GM06990 (cell line): Measurements from ENCODE around the gene ZFP1.

Source experiments
- DNase-seq: peaks from one replicate; pipeline ENCODE4 v3.0.0-alpha.2; 2011; ENCODE audit not compliant: insufficient read length; ENCODE audit errors: extremely low read depth
- H3K27me3 ChIP-seq: replicated peaks from 2 replicates; pipeline ENCODE4 v1.6.0; 2011; ENCODE audit warnings: low read length; ENCODE audit not compliant: control insufficient read depth, insufficient read depth
- H3K36me3 ChIP-seq: 2 replicates; pipeline ENCODE4 v1.5.1; 2011; ENCODE audit warnings: low read length; ENCODE audit not compliant: control insufficient read depth, insufficient read depth
- H3K4me3 ChIP-seq: replicated peaks from 2 replicates; pipeline ENCODE4 v1.5.1; 2011; ENCODE audit warnings: low read depth, mild to moderate bottlenecking, control low read depth, low read length
- TF ChIP-seq, protein P1 (sequence below): IDR thresholded peaks from 2 replicates; pipeline ENCODE4 v1.5.1; 2011; ENCODE audit warnings: low read length, control low read depth, mild to moderate bottlenecking, inconsistent platforms; ENCODE audit not compliant: insufficient read depth, poor library complexity, severe bottlenecking

The ZFP1 gene

GRCh38 chr16:75138636-75139035, 9.7 kb upstream of the ZFP1 start:
- H3K27me3 ChIP-seq: no peaks in the 10 kb centered on the region; the same call in 1 of the 2 replicates
- H3K4me3 ChIP-seq: no peak overlapping the region
- no peak for DNase-seq
- TF ChIP-seq, protein P1, sequence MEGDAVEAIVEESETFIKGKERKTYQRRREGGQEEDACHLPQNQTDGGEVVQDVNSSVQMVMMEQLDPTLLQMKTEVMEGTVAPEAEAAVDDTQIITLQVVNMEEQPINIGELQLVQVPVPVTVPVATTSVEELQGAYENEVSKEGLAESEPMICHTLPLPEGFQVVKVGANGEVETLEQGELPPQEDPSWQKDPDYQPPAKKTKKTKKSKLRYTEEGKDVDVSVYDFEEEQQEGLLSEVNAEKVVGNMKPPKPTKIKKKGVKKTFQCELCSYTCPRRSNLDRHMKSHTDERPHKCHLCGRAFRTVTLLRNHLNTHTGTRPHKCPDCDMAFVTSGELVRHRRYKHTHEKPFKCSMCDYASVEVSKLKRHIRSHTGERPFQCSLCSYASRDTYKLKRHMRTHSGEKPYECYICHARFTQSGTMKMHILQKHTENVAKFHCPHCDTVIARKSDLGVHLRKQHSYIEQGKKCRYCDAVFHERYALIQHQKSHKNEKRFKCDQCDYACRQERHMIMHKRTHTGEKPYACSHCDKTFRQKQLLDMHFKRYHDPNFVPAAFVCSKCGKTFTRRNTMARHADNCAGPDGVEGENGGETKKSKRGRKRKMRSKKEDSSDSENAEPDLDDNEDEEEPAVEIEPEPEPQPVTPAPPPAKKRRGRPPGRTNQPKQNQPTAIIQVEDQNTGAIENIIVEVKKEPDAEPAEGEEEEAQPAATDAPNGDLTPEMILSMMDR: no peak
- H3K36me3 ChIP-seq: no peaks in the 10 kb centered on the region

DNA sequence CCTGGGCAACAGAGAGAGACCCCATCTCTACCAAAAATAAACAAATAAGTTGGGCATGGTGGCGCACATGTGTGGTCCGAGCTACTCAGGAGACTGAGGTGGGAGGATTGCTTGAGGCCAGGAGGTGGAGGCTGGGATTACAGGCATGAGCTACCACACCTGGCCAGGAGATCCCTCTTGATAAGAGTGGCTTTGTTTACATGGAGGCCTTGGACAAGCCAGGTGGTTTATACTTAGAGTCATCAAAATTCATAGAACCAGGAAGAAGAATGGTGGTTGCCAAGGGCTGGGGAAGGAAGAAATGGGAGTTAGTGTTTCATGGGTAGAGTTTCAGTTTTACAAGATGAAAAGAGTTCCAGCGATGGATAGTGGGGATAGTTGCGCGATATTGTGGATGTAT, 8.8 kb upstream of the ZFP1 start:
- Histone ChIP-seq H3K36me3 (no peaks in the 10 kb centered on the region), H3K4me3 (no peak overlapping the region), H3K27me3 (no peaks in the 10 kb centered on the region; the same call in 1 of the 2 replicates)
- no peak for DNase-seq
- TF ChIP-seq, protein P1: no peak

DNA sequence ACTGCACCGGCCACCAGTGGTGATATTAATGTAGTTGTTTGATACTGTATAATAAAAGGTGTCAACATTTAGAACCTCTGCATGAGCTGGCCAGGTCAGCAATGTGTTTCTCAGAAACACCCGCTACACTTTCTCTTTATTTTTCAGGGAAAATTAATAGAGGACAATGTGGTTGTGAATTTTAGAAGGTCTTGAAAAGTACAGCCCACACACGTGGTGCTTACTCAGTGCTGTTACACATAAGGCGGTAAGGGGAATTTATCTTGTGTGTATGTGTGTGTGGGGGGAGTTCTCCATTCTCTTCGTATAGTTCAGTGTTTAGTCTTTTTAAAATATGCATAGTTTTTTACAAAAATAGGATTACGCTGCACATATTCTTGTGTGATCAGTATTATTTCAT, 4.4 kb upstream of the ZFP1 start:
- TF ChIP-seq, protein P1: no peak
- H3K27me3 ChIP-seq: no peaks in the 10 kb centered on the region
- H3K36me3 ChIP-seq: no peaks in the 10 kb centered on the region
- H3K4me3 ChIP-seq: no peak overlapping the region
- no peak for DNase-seq

GRCh38 chr16:75147968-75148310, 385 bp upstream of the ZFP1 start:
- TF ChIP-seq, protein P1: no peak
- no peak for DNase-seq
- Histone ChIP-seq H3K27me3 (no peaks in the 10 kb centered on the region), H3K36me3 (no peaks in the 10 kb centered on the region), H3K4me3 (no peak overlapping the region; the same call in 1 of the 2 replicates)

GRCh38 chr16:75151798-75152197, 3.5 kb downstream of the ZFP1 start:
- TF ChIP-seq, protein P1: no peak
- H3K36me3 ChIP-seq: peaks cover 3% of the 10 kb centered on the region
- DNase-seq: no peak
- no peaks in the 10 kb centered on the region for H3K27me3 ChIP-seq
- H3K4me3 ChIP-seq: no peak overlapping the region

DNA sequence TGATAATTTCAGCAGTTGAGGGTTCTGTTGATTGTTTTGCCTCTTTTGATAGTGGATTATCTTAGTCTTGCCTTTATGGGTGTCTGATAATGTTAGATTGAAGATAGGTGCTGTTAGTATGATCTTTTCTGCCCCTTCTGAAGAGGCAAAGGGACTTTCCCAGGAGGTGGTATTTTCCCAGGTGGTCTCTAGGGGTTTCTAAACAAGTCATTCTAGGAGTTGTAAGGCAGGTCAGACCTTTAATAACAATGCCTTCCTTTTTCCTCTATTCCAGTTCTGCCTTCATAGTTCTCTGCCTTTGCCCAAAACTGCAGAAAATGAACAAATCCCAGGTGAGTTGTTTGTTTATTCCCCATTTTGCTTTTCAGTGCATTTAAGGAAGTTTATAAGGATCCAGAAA, 4.3 kb downstream of the ZFP1 start:
- Histone ChIP-seq H3K4me3 (no peak overlapping the region), H3K36me3 (peaks cover 3% of the 10 kb centered on the region), H3K27me3 (no peaks in the 10 kb centered on the region)
- TF ChIP-seq, protein P1: no peak
- no peak for DNase-seq
